ENCODE data around the gene PROM2. TPM values are rescaled to one million over a fixed set of nuclear protein-coding genes. Genes with fewer than 3 reads are reported as not detected.
"Not testable (repeated sequence)": the region's sequence is repeated elsewhere in the genome, so short reads cannot be mapped to it uniquely, and the experiment has no call there.

PROM2 gene
- total RNA-seq, 1 donor from 2014 or later: 5.4 TPM

- no peak for DNase-seq
- no peaks in the 10 kb centered on the region for H3K27me3 Mint-ChIP-seq (ENCODE audit: unreplicated experiment)
- H3K4me1 Mint-ChIP-seq (ENCODE audit: low read depth, unreplicated experiment): peaks cover 6% of the 10 kb centered on the region
- no peak overlapping the region for H3K4me3 Mint-ChIP-seq (ENCODE audit: unreplicated experiment)
- H3K9me3 Mint-ChIP-seq (ENCODE audit: unreplicated experiment): peaks cover 4% of the 10 kb centered on the region
- no peak overlapping the region for H3K27ac Mint-ChIP-seq (ENCODE audit: unreplicated experiment)
- no peak for TF ChIP-seq CTCF (IDR thresholded peaks at IDR 0.05; ENCODE audit: partially characterized antibody, unreplicated experiment)
- peaks cover 9% of the 10 kb centered on the region for H3K36me3 Mint-ChIP-seq (ENCODE audit: unreplicated experiment)
These were observed 39.9 kb upstream of the PROM2 start for GRCh38 chr2:95234286-95234785.

- TF ChIP-seq CTCF (IDR thresholded peaks at IDR 0.05; ENCODE audit: partially characterized antibody, unreplicated experiment): no peak
- peaks cover 10% of the 10 kb centered on the region for H3K36me3 Mint-ChIP-seq (ENCODE audit: unreplicated experiment)
- no peak for DNase-seq
- peaks cover 4% of the 10 kb centered on the region for H3K9me3 Mint-ChIP-seq (ENCODE audit: unreplicated experiment)
- H3K4me3 Mint-ChIP-seq (ENCODE audit: unreplicated experiment): no peak overlapping the region
- no peak overlapping the region for H3K27ac Mint-ChIP-seq (ENCODE audit: unreplicated experiment)
- H3K4me1 Mint-ChIP-seq (ENCODE audit: low read depth, unreplicated experiment): peaks cover 6% of the 10 kb centered on the region
- H3K27me3 Mint-ChIP-seq (ENCODE audit: unreplicated experiment): no peaks in the 10 kb centered on the region
These were observed 39.4 kb upstream of the PROM2 start for GRCh38 chr2:95234816-95235215.

- no peak for TF ChIP-seq CTCF (IDR thresholded peaks at IDR 0.05; ENCODE audit: partially characterized antibody, unreplicated experiment)
- Mint-ChIP-seq H3K4me1 (ENCODE audit: low read depth, unreplicated experiment) (no peaks in the 10 kb centered on the region), H3K9me3 (ENCODE audit: unreplicated experiment) (peaks cover 19% of the 10 kb centered on the region), H3K27me3 (ENCODE audit: unreplicated experiment) (peaks cover 3% of the 10 kb centered on the region), H3K36me3 (ENCODE audit: unreplicated experiment) (peaks cover 35% of the 10 kb centered on the region), H3K27ac (ENCODE audit: unreplicated experiment) (no peak overlapping the region), H3K4me3 (ENCODE audit: unreplicated experiment) (no peak overlapping the region)
- DNase-seq: no peak
These were observed 36.1 kb upstream of the PROM2 start for GRCh38 chr2:95238131-95238530.

GRCh38 chr2:95240091-95240490 is 34.2 kb upstream of the PROM2 start:
- H3K9me3 Mint-ChIP-seq (ENCODE audit: unreplicated experiment): peaks cover 20% of the 10 kb centered on the region
- H3K27me3 Mint-ChIP-seq (ENCODE audit: unreplicated experiment): peaks cover 3% of the 10 kb centered on the region
- no peak for TF ChIP-seq CTCF (IDR thresholded peaks at IDR 0.05; ENCODE audit: partially characterized antibody, unreplicated experiment)
- H3K4me3 Mint-ChIP-seq (ENCODE audit: unreplicated experiment): no peak overlapping the region
- DNase-seq: no peak
- no peaks in the 10 kb centered on the region for H3K4me1 Mint-ChIP-seq (ENCODE audit: low read depth, unreplicated experiment)
- peaks cover 32% of the 10 kb centered on the region for H3K36me3 Mint-ChIP-seq (ENCODE audit: unreplicated experiment)
- H3K27ac Mint-ChIP-seq (ENCODE audit: unreplicated experiment): no peak overlapping the region

GRCh38 chr2:95240556-95240955 is 33.7 kb upstream of the PROM2 start:
- H3K9me3 Mint-ChIP-seq (ENCODE audit: unreplicated experiment): peaks cover 20% of the 10 kb centered on the region
- no peak for DNase-seq
- H3K27me3 Mint-ChIP-seq (ENCODE audit: unreplicated experiment): peaks cover 3% of the 10 kb centered on the region
- peaks cover 32% of the 10 kb centered on the region for H3K36me3 Mint-ChIP-seq (ENCODE audit: unreplicated experiment)
- H3K4me3 Mint-ChIP-seq (ENCODE audit: unreplicated experiment): no peak overlapping the region
- H3K27ac Mint-ChIP-seq (ENCODE audit: unreplicated experiment): no peak overlapping the region
- TF ChIP-seq CTCF (IDR thresholded peaks at IDR 0.05; ENCODE audit: partially characterized antibody, unreplicated experiment): no peak
- H3K4me1 Mint-ChIP-seq (ENCODE audit: low read depth, unreplicated experiment): no peaks in the 10 kb centered on the region

- H3K4me3 Mint-ChIP-seq (ENCODE audit: unreplicated experiment); DNase-seq; H3K4me1 Mint-ChIP-seq (ENCODE audit: low read depth, unreplicated experiment); H3K27me3 Mint-ChIP-seq (ENCODE audit: unreplicated experiment): not testable (repeated sequence)
- H3K9me3 Mint-ChIP-seq (ENCODE audit: unreplicated experiment): peaks cover 20% of the 10 kb centered on the region
- H3K36me3 Mint-ChIP-seq (ENCODE audit: unreplicated experiment): peaks cover 32% of the 10 kb centered on the region
- H3K27ac Mint-ChIP-seq (ENCODE audit: unreplicated experiment): peak overlapping the region; percentile 17
These were observed 32.2 kb upstream of the PROM2 start for GRCh38 chr2:95242084-95242483.
